NT2/D1 (cell line): ENCODE data around the gene AQP2.
A peak's percentile ranks its signal among the peaks of the same experiment; 100 is the strongest.

ENCODE experiments used
- DNase-seq: peaks from one replicate; pipeline ENCODE4 v3.0.0-alpha.2; 2011; ENCODE audit warnings: low read depth, low spot score
- H3K27me3 ChIP-seq: 2 replicates; pipeline ENCODE4 v1.6.0; 2011; ENCODE audit warnings: mild to moderate bottlenecking; ENCODE audit not compliant: insufficient read length, insufficient read depth
- H3K36me3 ChIP-seq: 2 replicates; pipeline ENCODE4 v1.6.1; 2011; ENCODE audit warnings: mild to moderate bottlenecking, low read length, mixed read lengths; ENCODE audit not compliant: insufficient read depth, insufficient read length
- H3K4me1 ChIP-seq: 2 replicates; pipeline ENCODE4 v1.5.1; 2011; ENCODE audit not compliant: insufficient read depth, insufficient read length
- H3K4me3 ChIP-seq: 2 replicates; pipeline ENCODE4 v1.5.1; 2011; ENCODE audit warnings: low read depth; ENCODE audit not compliant: insufficient read length
- H3K9ac ChIP-seq: 2 replicates; pipeline ENCODE4 v1.6.0; 2011; ENCODE audit warnings: low read depth; ENCODE audit not compliant: insufficient read length
- H3K9me3 ChIP-seq: 2 replicates; pipeline ENCODE4 v1.5.1; 2011; ENCODE audit warnings: mild to moderate bottlenecking, low read length; ENCODE audit not compliant: insufficient read depth
- SUZ12 ChIP-seq: IDR thresholded peaks from 2 replicates; pipeline ENCODE4 v1.6.1; 2011; ENCODE audit not compliant: insufficient read length, insufficient read depth; ENCODE audit errors: extremely low read depth
- YY1 ChIP-seq: IDR thresholded peaks from 2 replicates; pipeline ENCODE4 v1.6.1; 2011; ENCODE audit not compliant: insufficient read length, insufficient read depth
- ZNF274 ChIP-seq: IDR thresholded peaks from 2 replicates; pipeline ENCODE4 v1.6.1; 2011; ENCODE audit warnings: mild to moderate bottlenecking, low read depth, low read length

The AQP2 gene

GRCh38 chr12:49950273-49951251 lies at the start of gene AQP2:
AQP2 (plus strand) TSS chr12:49950737; CDS start chr12:49950831, 94 bp downstream.
- Histone ChIP-seq H3K4me3 (no peak within 1 kb of the TSS), H3K27me3 (no peaks in the 10 kb centered on the region), H3K9me3 (no peaks in the 10 kb centered on the region), H3K9ac (no peak within 1 kb of the TSS), H3K36me3 (no peaks in the 10 kb centered on the region), H3K4me1 (peaks cover 16% of the 10 kb centered on the region)
- TF ChIP-seq YY1 (no peak), SUZ12 (no peak), ZNF274 (no peak)
- DNase-seq: no peak

DNA sequence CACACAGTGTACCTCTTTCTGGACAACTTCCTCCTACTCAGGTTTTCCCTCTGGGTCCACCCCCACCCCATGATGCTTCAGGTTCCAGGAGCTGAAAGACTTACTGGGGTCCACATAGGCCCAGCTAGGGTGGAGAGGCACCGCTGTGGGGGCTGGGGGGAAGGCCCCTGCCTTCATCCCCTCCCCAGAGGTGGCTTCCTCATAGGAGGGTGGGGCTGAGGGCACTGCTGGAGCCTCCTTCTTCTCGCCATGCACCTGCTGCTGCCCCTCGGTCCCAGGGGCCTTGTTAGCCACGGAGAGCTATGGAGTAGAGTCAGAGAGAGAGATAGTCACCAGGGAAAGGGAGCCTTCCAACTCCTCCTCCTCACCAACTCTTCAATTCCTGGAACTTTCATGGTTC lies 49.5 kb upstream of the AQP2 start:
- no peak for TF ChIP-seq SUZ12
- TF ChIP-seq YY1: no peak
- no peak for TF ChIP-seq ZNF274
- no peak overlapping the region for H3K9ac ChIP-seq
- peaks cover 12% of the 10 kb centered on the region for H3K4me1 ChIP-seq
- DNase-seq: no peak
- H3K27me3 ChIP-seq: peaks cover 25% of the 10 kb centered on the region
- H3K9me3 ChIP-seq: no peaks in the 10 kb centered on the region
- H3K36me3 ChIP-seq: no peaks in the 10 kb centered on the region
- no peak overlapping the region for H3K4me3 ChIP-seq

- Histone ChIP-seq H3K36me3 (no peaks in the 10 kb centered on the region), H3K4me1 (peaks cover 12% of the 10 kb centered on the region), H3K9ac (no peak overlapping the region), H3K4me3 (no peak overlapping the region), H3K27me3 (peaks cover 25% of the 10 kb centered on the region), H3K9me3 (no peaks in the 10 kb centered on the region)
- TF ChIP-seq ZNF274 (no peak), SUZ12 (no peak), YY1 (no peak)
- no peak for DNase-seq
Observed at GRCh38 chr12:49901986-49902385, 48.6 kb upstream of the AQP2 start.

DNA sequence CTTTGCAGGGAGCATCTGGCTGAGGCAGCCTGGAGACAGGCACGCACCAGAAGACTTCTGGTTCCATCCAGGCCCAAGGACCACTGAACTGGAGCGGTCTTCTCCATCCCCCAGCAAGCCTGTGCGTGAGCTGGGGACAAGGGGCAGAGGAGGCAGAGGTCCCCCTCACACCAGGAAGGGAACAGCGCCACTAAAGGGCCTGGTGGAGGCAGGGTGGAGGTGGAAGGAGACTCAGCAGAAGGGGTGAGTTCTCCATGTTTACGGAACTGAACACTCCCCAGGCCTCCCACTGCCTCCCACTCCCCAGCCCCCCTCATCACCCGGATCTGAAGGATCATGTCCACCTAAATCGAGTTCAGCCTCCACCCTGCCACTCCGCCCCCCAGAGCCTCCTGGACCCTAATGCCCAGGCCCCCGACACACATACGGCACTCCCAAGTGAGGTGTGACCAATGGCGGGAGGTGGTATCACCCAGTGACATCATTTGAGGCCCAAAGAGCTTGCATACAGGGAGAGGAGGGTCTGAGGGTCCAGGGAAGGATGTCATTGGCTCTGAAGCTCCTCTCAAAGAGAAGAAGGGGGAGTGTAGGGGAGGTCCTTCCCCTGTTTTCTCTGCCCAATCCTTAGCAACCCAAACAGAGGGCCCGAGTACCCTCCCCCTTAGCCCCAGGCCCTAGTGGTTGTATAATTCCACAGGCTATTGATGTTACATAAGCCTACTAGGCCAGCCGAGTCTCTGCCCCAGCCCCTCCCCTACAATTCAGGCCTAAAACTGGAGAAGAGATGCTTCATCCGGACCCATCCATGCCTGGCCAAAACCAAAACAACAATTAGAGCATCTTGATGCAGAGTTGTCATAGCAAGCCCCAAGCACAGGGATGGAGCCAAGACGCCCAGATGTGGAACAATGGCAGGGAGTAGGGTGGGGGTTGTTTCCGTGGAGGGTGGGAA lies 47.9 kb upstream of the AQP2 start:
- Histone ChIP-seq H3K9ac (no peak overlapping the region), H3K36me3 (no peaks in the 10 kb centered on the region), H3K9me3 (no peaks in the 10 kb centered on the region), H3K4me3 (no peak overlapping the region), H3K4me1 (peaks cover 12% of the 10 kb centered on the region), H3K27me3 (peaks cover 25% of the 10 kb centered on the region)
- DNase-seq: no peak
- TF ChIP-seq ZNF274 (no peak), SUZ12 (no peak), YY1 (no peak)

GRCh38 chr12:49903351-49903699 lies 47.2 kb upstream of the AQP2 start:
- Histone ChIP-seq H3K9me3 (no peaks in the 10 kb centered on the region), H3K27me3 (peaks cover 25% of the 10 kb centered on the region), H3K4me3 (no peak overlapping the region), H3K4me1 (peaks cover 12% of the 10 kb centered on the region), H3K36me3 (no peaks in the 10 kb centered on the region), H3K9ac (peak overlapping the region; percentile 39)
- TF ChIP-seq ZNF274 (no peak), SUZ12 (no peak), YY1 (no peak)
- DNase-seq: no peak

GRCh38 chr12:49903700-49904423 lies 46.7 kb upstream of the AQP2 start, which contains the start of gene FAIM2:
FAIM2 (minus strand) TSS chr12:49903900; CDS start chr12:49903792, 108 bp downstream.
- Histone ChIP-seq H3K27me3 (peaks cover 25% of the 10 kb centered on the region), H3K36me3 (no peaks in the 10 kb centered on the region), H3K4me3 (peak within 1 kb of the TSS; percentile 16), H3K9me3 (no peaks in the 10 kb centered on the region), H3K4me1 (peaks cover 11% of the 10 kb centered on the region), H3K9ac (peak within 1 kb of the TSS; percentile 39)
- DNase-seq: no peak
- TF ChIP-seq ZNF274 (no peak), YY1 (no peak), SUZ12 (no peak)
